GM23248 (cell line): ENCODE results near the gene SERPINB1. TPM values are rescaled to one million over a fixed set of nuclear protein-coding genes. Genes with fewer than 3 reads are reported as not detected.
"Not testable (repeated sequence)": the region's sequence is repeated elsewhere in the genome, so short reads cannot be mapped to it uniquely, and the experiment has no call there.

Experiments
- DNase-seq: peaks from one replicate; pipeline ENCODE4 v3.0.0-alpha.2; 2015
- H2AFZ ChIP-seq: fragments of 200-600 bp; sonication (generic); 2 replicates; pipeline ENCODE4 v1.6.1; 2016; ENCODE audit warnings: antibody characterized with exemption
- H3F3A ChIP-seq: fragments of 200-600 bp; sonication (generic); 2 replicates; pipeline ENCODE4 v1.6.1; 2016; ENCODE audit warnings: mild to moderate bottlenecking, antibody characterized with exemption, mixed run types; ENCODE audit not compliant: insufficient read depth
- H3K27ac ChIP-seq: fragments of 200-600 bp; sonication (generic); 2 replicates; pipeline ENCODE4 v1.5.1; 2016; ENCODE audit warnings: mild to moderate bottlenecking
- H3K27me3 ChIP-seq: fragments of 200-600 bp; sonication (generic); replicated peaks from 2 replicates; pipeline ENCODE4 v1.6.1; 2016; ENCODE audit warnings: mild to moderate bottlenecking; ENCODE audit not compliant: insufficient read depth
- H3K36me3 ChIP-seq: fragments of 200-600 bp; sonication (generic); 2 replicates; pipeline ENCODE4 v1.6.1; 2016; ENCODE audit warnings: low read depth, mild to moderate bottlenecking
- H3K4me1 ChIP-seq: fragments of 200-600 bp; sonication (generic); 2 replicates; pipeline ENCODE4 v1.6.1; 2016; ENCODE audit warnings: mild to moderate bottlenecking; ENCODE audit not compliant: insufficient read depth
- H3K4me2 ChIP-seq: fragments of 200-600 bp; sonication (generic); one replicate; pipeline ENCODE4 v1.6.1; 2016; ENCODE audit warnings: mild to moderate bottlenecking; ENCODE audit not compliant: unreplicated experiment
- H3K4me3 ChIP-seq: fragments of 200-600 bp; sonication (generic); 2 replicates; pipeline ENCODE4 v1.5.1; 2016; ENCODE audit warnings: mild to moderate bottlenecking
- H3K79me2 ChIP-seq: fragments of 200-600 bp; sonication (generic); 2 replicates; pipeline ENCODE4 v1.6.1; 2016; ENCODE audit warnings: mild to moderate bottlenecking; ENCODE audit not compliant: insufficient read depth
- H3K9ac ChIP-seq: fragments of 200-600 bp; sonication (generic); 2 replicates; pipeline ENCODE4 v1.6.1; 2016; ENCODE audit warnings: mild to moderate bottlenecking
- H3K9me2 ChIP-seq: fragments of 200-600 bp; sonication (generic); 2 replicates; pipeline ENCODE4 v1.6.1; 2016; ENCODE audit warnings: mixed run types, mild to moderate bottlenecking, moderate library complexity; ENCODE audit not compliant: insufficient read depth
- H3K9me3 ChIP-seq: fragments of 200-600 bp; sonication (generic); one replicate; pipeline ENCODE4 v1.6.1; 2017; ENCODE audit warnings: low read depth
- H4K20me1 ChIP-seq: fragments of 200-600 bp; sonication (generic); 2 replicates; pipeline ENCODE4 v1.6.0; 2016; ENCODE audit not compliant: insufficient read depth
- EZH2 ChIP-seq: fragments of 200-600 bp; sonication (generic); IDR thresholded peaks from 2 replicates; pipeline ENCODE4 v1.6.1; 2018; ENCODE audit warnings: antibody characterized with exemption, mild to moderate bottlenecking; ENCODE audit not compliant: insufficient read depth, poor library complexity, severe bottlenecking
- EZH2phosphoT487 ChIP-seq: fragments of 200-600 bp; sonication (generic); IDR thresholded peaks from 2 replicates; pipeline ENCODE4 v1.6.1; 2018; ENCODE audit warnings: antibody characterized with exemption, moderate library complexity, mild to moderate bottlenecking, low read depth; ENCODE audit not compliant: insufficient read depth
- WGBS, 2 experiments: methylation state at CpG; one replicate each; pipeline ENCODE4 v1.1.6; 2015 to 2017; ENCODE audit warnings: low lambda C conversion rate in 2 of 2, low coverage in 1 of 2; ENCODE audit errors: missing lambda C conversion rate in 2 of 2; 5-methylcytosine and 5-hydroxymethylcytosine counted together
- in situ Hi-C: fragments of 300-500 bp; cut with MboI; formaldehyde crosslinking; loops from 2 replicates; pipeline ENCODE4 v1.15.0; 2020
- polyA plus RNA-seq: library from polyadenylated mRNA; unstranded; fragments of >200 nt; fragmentation: Nextera tagmentation; extraction: Ambion mirVana; gene quantifications from 2 replicates; pipeline ENCODE4 v1.2.1, GENCODE V29; 2016
- total RNA-seq: library from RNA; depleted of rRNA; stranded (reverse); fragments of >200 nt; shearing (Covaris generic); gene quantifications from 2 replicates; pipeline ENCODE4 v1.2.3, GENCODE V29; 2014

Gene SERPINB1
- total and polyA plus RNA-seq, 2 experiments from 2014 or later = 28.3 to 32.8 TPM

DNA sequence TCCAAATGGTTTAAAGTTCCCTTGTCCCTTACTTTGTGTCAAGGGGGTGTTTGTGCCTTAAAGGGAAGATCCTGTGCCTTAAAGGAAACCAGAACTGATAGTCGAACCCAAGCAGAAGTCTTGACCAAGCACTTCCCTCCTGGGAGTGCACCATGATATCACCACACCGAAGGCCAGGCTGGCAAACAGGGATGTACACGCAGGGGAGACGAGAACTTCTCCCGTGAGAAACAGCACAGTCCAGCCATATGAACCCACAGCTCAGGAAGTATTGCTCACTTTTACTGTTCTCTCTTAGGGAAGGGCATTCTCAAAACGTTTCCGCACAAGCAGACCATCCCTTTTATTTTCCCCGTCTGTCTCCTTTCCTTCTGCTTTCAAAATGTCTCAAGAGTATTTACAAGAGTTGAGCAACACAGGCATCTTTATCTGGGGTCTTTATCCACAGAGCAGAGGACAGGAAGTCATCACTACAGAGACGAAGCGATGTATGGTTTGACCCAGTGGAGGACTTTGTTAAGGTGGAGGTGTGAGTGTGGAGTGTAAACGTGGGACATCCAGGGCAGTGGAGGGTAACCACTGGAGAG, 12.8 kb upstream of the SERPINB1 start:
- H3K36me3 ChIP-seq = no peaks in the 10 kb centered on the region
- no peaks in the 10 kb centered on the region for H3K79me2 ChIP-seq
- H4K20me1 ChIP-seq = no peaks in the 10 kb centered on the region
- peak overlapping the region; percentile 100 for H3K4me2 ChIP-seq
- DNase-seq = no peak
- peak overlapping the region; percentile 97 for H2AFZ ChIP-seq
- TF ChIP-seq EZH2 (no peak), EZH2phosphoT487 (no peak)
- H3K4me3 ChIP-seq = peak overlapping the region; percentile 93
- peaks cover 13% of the 10 kb centered on the region; the same call in 1 of the 2 replicates for H3F3A ChIP-seq
- no peaks in the 10 kb centered on the region for H3K9me3 ChIP-seq
- 74 to 79% methylated on average over 11 of the region's 11 CpGs for WGBS, 2 experiments
- peaks cover 15% of the 10 kb centered on the region for H3K4me1 ChIP-seq
- H3K9ac ChIP-seq = peak overlapping the region; percentile 92
- H3K9me2 ChIP-seq = no peaks in the 10 kb centered on the region
- in situ Hi-C loops = no loop called here
- no peaks in the 10 kb centered on the region for H3K27me3 ChIP-seq
- peak overlapping the region; percentile 99 for H3K27ac ChIP-seq

- Histone ChIP-seq H3K4me1 (peaks cover 15% of the 10 kb centered on the region), H3K27me3 (no peaks in the 10 kb centered on the region), H3K9ac (peak overlapping the region; percentile 92), H3K27ac (peak overlapping the region; percentile 99), H3K9me3 (no peaks in the 10 kb centered on the region), H3K4me3 (peak overlapping the region; percentile 93), H3K36me3 (no peaks in the 10 kb centered on the region), H3K79me2 (no peaks in the 10 kb centered on the region), H3K4me2 (peak overlapping the region; percentile 100), H2AFZ (peak overlapping the region; percentile 97), H3F3A (peaks cover 13% of the 10 kb centered on the region; the same call in 1 of the 2 replicates), H3K9me2 (no peaks in the 10 kb centered on the region), H4K20me1 (no peaks in the 10 kb centered on the region)
- TF ChIP-seq EZH2 (no peak), EZH2phosphoT487 (no peak)
- DNase-seq = peak; percentile 87
- WGBS, 2 experiments = 0 to 1% methylated on average over 14 of the region's 14 CpGs
- in situ Hi-C loops = no loop called here
Measured at GRCh38 chr6:2853769-2854395, 12.2 kb upstream of the SERPINB1 start.

DNA sequence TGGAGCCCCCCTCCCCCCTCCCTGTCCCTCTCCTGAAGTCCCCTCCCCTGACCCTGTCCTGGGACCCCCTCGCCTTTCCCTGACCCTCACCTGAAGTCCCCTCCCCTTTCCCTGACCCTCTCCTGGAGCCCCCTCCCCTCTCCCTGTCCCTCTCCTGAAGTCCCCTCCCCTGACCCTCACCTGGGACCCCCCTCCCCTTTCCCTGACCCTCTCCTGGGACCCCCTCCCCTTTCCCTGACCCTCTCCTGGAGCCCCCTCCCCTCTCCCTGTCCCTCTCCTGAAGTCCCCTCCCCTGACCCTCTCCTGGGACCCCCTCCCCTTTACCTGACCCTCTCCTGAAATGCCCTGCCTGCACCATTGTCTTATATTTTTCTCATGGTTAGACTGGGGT, 11.7 kb upstream of the SERPINB1 start:
- Histone ChIP-seq H3K4me2 (peak overlapping the region; percentile 100), H3K27ac (peak overlapping the region; percentile 99), H3F3A (peaks cover 13% of the 10 kb centered on the region; the same call in 1 of the 2 replicates), H3K9ac (peak overlapping the region; percentile 92), H2AFZ (peak overlapping the region; percentile 97), H3K4me1 (peaks cover 15% of the 10 kb centered on the region), H3K4me3 (peak overlapping the region; percentile 93)
- H4K20me1 ChIP-seq, H3K9me3 ChIP-seq, H3K9me2 ChIP-seq, H3K36me3 ChIP-seq, H3K27me3 ChIP-seq, H3K79me2 ChIP-seq, in situ Hi-C loops, DNase-seq: not testable (repeated sequence)
- 71% methylated on average over 1 of the region's 1 CpG; no CpG with 5 or more reads in 1 of the 2 experiments for WGBS, 2 experiments

GRCh38 chr6:2852921-2853322, 11.3 kb upstream of the SERPINB1 start:
- no peak for TF ChIP-seq EZH2phosphoT487
- TF ChIP-seq EZH2 = no peak
- Histone ChIP-seq H3K27me3 (no peaks in the 10 kb centered on the region), H3K9me3 (no peaks in the 10 kb centered on the region), H3K27ac (no peak overlapping the region), H3K4me1 (peaks cover 15% of the 10 kb centered on the region), H3K9ac (no peak overlapping the region), H3K9me2 (no peaks in the 10 kb centered on the region), H3K79me2 (no peaks in the 10 kb centered on the region), H4K20me1 (no peaks in the 10 kb centered on the region), H3K36me3 (no peaks in the 10 kb centered on the region), H2AFZ (no peak overlapping the region), H3K4me2 (no peak overlapping the region), H3F3A (peaks cover 13% of the 10 kb centered on the region; the same call in 1 of the 2 replicates), H3K4me3 (no peak overlapping the region)
- in situ Hi-C loops = no loop called here
- no peak for DNase-seq
- 95 to 98% methylated on average over 10 of the region's 10 CpGs for WGBS, 2 experiments
